Measurements from ENCODE around the gene LKAAEAR1. TPM values are rescaled to one million over a fixed set of nuclear protein-coding genes. Genes with fewer than 3 reads are reported as not detected.

The LKAAEAR1 gene
- total RNA-seq, 4 donors from 2014 or later = not detected

DNA sequence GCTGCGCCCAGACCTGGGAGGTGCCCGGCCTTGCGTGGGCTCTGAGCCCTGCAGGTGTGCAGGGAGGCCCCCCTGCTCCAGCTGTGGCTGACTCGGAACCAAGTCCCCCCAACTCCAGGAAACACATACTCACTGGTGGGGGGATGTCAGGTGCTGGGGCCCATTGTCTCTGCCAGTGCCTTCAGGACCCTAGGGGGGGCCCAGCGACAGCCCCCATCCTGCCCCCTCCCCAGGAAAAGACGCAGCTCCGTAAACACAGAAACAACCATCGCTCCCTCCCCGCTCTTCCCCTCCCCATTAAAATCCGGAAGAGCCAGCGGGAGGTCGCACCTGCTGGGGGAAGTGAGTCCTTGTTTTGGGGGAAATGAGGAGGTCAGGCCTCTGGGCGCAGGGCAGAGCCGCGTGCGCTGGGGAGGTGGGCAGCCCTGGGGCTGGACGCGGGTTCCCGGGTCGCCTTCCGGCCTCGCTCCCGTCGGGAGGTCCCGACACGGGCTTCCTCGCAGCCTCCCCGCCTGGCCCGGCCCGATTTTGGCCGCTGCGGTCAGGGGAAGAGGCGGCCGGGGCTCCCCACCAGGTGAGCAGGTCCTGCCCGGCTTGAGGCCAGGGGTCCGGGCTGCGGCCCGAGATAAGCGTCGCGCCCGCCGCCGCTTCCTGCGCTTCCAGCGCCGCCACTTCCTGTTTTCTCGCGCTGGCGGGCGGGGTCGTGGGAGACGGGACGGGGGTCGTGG is 42.0 kb downstream of the LKAAEAR1 start:
- Histone ChIP-seq H3K27me3 (peaks cover 52 to 73% (median 67%) of the 10 kb centered on the region in 3 donors), H3K4me3 (peak overlapping the region; percentile 29 to 49 (median 36)), H3K9me3 (no peaks in the 10 kb centered on the region), H3K36me3 (no peaks in the 10 kb centered on the region), H3K27ac (peak overlapping the region; percentile 54 to 76 (median 64)), H3K4me1 (peaks cover 3 to 21% of the 10 kb centered on the region in 2 donors)
- DNase-seq (no peak), ATAC-seq (no peak)
- in situ Hi-C loops (cut with MboI; ENCODE audit: low sequenced_read_pairs in 4 of 4) (no loop called here), intact Hi-C loops (cut with DNase I; ENCODE audit: low total_unique reads) (no loop called here)
- TF ChIP-seq CTCF (IDR thresholded peaks at IDR 0.05 in 4 of 5, conservative IDR thresholded peaks at IDR 0.05 in 1 of 5) (no peak), POLR2A (IDR thresholded peaks at IDR 0.05) (no peak)

DNA sequence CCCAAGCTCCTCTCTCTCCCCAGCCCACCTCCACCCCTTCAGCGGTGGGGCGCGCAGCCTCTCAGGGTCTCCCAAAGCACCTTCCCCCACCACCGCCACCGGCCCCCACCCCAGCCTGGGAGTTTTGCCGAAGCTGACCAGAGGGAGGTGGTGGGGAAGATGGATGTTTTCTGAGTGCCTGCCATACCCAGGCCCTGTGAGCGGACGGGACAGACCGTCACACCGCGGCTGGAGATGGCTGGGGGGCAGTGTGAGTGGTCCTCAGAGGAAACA is 42.5 kb downstream of the LKAAEAR1 start:
- Histone ChIP-seq H3K9me3 (no peaks in the 10 kb centered on the region), H3K4me1 (peaks cover 3 to 21% of the 10 kb centered on the region in 2 donors), H3K27ac (peak overlapping the region; percentile 54 to 76 (median 64)), H3K36me3 (no peaks in the 10 kb centered on the region), H3K4me3 (peak overlapping the region in 2 of 4 donors; percentile 35 to 37), H3K27me3 (peaks cover 55 to 78% (median 67%) of the 10 kb centered on the region in 3 donors)
- DNase-seq = no peak
- TF ChIP-seq CTCF (IDR thresholded peaks at IDR 0.05 in 4 of 5, conservative IDR thresholded peaks at IDR 0.05 in 1 of 5) = no peak
- no peak for TF ChIP-seq POLR2A (IDR thresholded peaks at IDR 0.05)
- ATAC-seq = no peak
- in situ Hi-C loops (cut with MboI; ENCODE audit: low sequenced_read_pairs in 4 of 4) = no loop called here
- intact Hi-C loops (cut with DNase I; ENCODE audit: low total_unique reads) = no loop called here

GRCh38 chr20:64041040-64041780 is 43.0 kb downstream of the LKAAEAR1 start:
- H3K36me3 ChIP-seq = no peaks in the 10 kb centered on the region
- H3K27ac ChIP-seq = peak overlapping the region; percentile 54 to 76 (median 64)
- in situ Hi-C loops (cut with MboI; ENCODE audit: low sequenced_read_pairs in 4 of 4) = no loop called here
- H3K4me1 ChIP-seq = peaks cover 3 to 21% of the 10 kb centered on the region in 2 donors
- H3K27me3 ChIP-seq = peaks cover 55 to 74% (median 63%) of the 10 kb centered on the region in 3 donors
- ATAC-seq (no peak), DNase-seq (no peak)
- TF ChIP-seq CTCF (IDR thresholded peaks at IDR 0.05 in 4 of 5, conservative IDR thresholded peaks at IDR 0.05 in 1 of 5) = no peak
- TF ChIP-seq POLR2A (IDR thresholded peaks at IDR 0.05) = no peak
- intact Hi-C loops (cut with DNase I; ENCODE audit: low total_unique reads) = no loop called here
- peak overlapping the region in 2 of 4 donors; percentile 35 to 37 for H3K4me3 ChIP-seq
- no peaks in the 10 kb centered on the region for H3K9me3 ChIP-seq

DNA sequence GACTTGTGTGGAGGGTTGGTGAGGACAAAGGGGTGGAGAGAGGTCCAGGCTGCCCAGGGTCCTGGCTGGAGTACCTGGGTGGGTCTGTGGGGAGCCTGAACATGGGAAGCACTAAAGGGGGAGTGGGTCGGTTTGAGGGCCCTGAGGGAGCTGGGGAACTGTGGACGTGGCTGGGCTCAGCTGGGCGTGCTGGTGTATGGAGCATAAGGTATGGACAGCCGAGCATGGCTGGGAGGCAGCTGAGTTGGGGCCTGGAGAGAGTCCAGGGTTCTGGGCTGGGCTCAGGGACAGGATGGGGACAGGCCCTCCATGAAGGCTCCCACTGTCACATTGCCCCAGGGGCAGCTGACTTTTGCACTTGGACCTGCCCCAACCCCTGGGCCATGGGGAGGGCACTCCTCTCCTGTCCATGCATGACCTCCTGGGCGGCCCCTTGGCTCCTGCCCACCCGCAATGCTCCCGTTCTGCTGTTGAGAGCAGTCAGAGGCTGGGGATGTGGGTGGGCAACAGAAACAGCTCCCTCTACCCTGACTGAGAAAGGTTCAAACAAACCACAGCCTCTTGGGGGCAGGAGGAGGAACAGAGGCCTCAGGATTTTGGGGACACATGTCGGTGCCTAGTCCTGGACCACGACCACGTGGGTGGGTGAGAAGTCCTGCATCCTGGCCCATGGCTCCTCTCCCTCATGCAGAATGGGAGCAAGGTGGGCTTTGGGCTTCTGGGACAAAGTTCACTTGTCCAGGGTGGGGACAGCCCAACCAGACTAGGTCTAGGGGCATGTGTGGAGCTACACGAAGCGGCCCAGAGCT is 43.8 kb downstream of the LKAAEAR1 start:
- Histone ChIP-seq H3K4me1 (peaks cover 3 to 21% of the 10 kb centered on the region in 2 donors), H3K27me3 (peaks cover 50 to 68% (median 57%) of the 10 kb centered on the region in 3 donors), H3K36me3 (no peaks in the 10 kb centered on the region), H3K9me3 (no peaks in the 10 kb centered on the region), H3K27ac (peak overlapping the region in 3 of 4 donors; percentile 54 to 76 (median 71)), H3K4me3 (no peak overlapping the region)
- DNase-seq (no peak), ATAC-seq (no peak)
- intact Hi-C loops (cut with DNase I; ENCODE audit: low total_unique reads) (no loop called here), in situ Hi-C loops (cut with MboI; ENCODE audit: low sequenced_read_pairs in 4 of 4) (no loop called here)
- TF ChIP-seq POLR2A (IDR thresholded peaks at IDR 0.05) (no peak), CTCF (IDR thresholded peaks at IDR 0.05 in 4 of 5, conservative IDR thresholded peaks at IDR 0.05 in 1 of 5) (no peak)
